HG02870 (cell line): ENCODE results near the gene EPN3.

Source experiments
- ATAC-seq: cut with Tn5 transposase; IDR thresholded peaks from one replicate; pipeline ENCODE4 v1.9.1; 2021; ENCODE audit warnings: mild to moderate bottlenecking, moderate library complexity; ENCODE audit not compliant: unreplicated experiment

The EPN3 gene

GRCh38 chr17:50565402-50566350, 33.1 kb downstream of the EPN3 start:
- no peak for ATAC-seq

DNA sequence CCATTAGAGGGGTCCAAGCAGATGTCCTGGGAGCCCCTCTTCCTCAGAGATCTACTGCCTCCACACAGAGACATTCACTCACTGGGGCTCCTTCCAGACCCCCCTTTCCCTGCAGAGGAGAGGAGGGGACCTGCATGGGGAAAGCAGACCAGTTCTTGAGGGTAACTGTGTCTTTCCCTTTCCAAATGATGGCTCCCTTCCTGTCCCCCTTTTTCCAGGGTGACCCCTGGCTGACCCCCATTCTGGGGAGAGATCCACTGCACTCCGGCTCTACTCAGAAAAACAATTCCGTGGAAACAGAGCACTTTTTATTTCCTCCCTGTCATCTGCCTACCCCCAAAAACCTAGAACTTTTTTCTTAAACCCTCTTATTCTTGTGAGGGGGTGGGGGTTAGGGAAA, 34.4 kb downstream of the EPN3 start:
- no peak for ATAC-seq

GRCh38 chr17:50568659-50569058, 36.1 kb downstream of the EPN3 start:
- no peak for ATAC-seq

DNA sequence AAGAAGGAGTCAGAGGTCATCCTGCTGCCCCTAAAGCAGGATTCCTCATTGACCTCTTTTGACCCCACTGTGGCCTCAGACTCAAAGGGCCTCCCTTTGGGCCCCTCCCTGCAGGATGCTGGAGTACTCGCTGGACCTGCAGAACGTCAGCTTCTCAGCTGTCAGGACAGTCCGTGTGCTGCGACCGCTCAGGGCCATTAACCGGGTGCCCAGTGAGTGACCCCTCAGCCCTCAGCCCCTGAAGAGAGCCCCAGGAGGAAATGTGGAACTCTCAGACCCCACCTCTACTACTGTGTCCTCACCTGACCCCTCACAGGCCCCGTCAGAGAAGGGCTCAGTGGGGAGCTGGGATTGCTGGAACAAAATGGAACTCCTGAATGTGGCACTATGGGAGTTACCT, 37.1 kb downstream of the EPN3 start:
- no peak for ATAC-seq

GRCh38 chr17:50570032-50570431, 37.5 kb downstream of the EPN3 start:
- no peak for ATAC-seq

DNA sequence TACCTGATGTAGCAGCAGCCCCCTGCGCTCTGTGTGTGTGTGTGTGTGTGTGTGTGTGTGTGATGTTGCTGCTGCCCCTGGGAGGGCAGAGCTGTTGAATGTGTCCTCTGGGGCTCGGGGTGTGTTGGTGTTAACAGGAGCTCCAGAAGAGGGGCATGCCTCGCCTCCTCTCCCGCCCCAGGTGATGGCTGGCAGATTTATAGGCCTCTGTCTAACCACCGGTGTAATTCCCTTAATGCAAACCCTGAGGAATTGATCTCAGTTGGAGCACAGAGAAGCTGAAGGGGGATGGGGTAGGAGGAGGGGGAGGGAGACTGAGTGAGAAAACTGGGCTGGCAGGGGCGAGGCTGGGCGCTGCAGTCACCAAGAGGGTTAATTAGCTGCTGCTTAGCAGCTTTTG, 38.0 kb downstream of the EPN3 start:
- ATAC-seq: no peak

DNA sequence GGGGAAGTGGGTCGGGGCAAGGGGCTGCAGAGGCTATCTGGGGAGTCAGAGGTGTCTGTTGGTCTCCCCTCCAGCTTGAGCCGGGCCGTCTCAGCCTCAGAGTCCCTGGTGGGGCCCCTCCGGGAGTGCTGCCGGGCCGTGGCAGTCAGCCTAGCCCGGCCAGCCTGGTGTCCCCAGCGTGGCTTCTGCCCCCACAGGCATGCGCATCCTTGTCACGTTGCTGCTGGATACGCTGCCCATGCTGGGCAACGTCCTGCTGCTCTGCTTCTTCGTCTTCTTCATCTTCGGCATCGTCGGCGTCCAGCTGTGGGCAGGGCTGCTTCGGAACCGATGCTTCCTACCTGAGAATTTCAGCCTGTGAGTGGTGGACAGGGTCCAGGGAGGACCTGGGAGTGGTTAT, 39.1 kb downstream of the EPN3 start:
- no peak for ATAC-seq

- ATAC-seq: no peak
Observed at GRCh38 chr17:50572541-50572940, 40.0 kb downstream of the EPN3 start.

DNA sequence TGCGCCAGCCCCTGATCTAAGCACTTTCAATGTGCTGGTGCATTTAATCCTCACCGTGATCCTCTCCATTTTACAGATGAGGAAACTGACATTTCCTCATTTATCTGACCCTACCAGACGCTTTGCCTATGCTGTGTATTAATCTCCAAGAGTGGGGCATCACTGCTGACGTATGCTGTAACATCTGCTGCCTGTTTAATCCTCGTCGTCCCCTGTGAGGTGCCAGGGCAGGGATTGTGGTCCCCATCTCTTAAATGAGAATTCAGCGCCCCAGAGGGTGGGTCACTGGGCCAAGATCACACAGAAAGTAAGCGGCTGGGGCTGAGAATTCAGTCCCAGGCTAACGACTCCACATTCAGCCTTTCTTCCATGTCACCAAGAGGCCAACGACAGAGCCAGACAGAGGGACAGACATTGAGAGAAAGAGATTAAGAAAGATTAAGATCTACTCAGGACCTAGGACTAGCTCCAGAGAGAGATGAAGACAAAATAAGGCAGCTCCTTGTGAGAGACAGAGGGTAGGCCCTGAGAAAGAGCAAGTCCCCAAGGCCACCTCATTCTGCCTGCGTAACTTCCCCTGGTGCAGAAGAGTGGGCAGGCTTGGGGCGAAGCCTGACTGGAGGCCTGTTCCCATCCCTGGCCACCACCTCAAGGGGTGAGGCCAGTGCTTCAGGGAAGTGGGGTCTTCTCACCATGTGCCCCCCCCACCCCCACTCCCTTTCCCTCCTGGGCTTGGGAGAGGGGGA, 41.5 kb downstream of the EPN3 start:
- no peak for ATAC-seq

GRCh38 chr17:50575581-50576210, 43.2 kb downstream of the EPN3 start:
- ATAC-seq: no peak

DNA sequence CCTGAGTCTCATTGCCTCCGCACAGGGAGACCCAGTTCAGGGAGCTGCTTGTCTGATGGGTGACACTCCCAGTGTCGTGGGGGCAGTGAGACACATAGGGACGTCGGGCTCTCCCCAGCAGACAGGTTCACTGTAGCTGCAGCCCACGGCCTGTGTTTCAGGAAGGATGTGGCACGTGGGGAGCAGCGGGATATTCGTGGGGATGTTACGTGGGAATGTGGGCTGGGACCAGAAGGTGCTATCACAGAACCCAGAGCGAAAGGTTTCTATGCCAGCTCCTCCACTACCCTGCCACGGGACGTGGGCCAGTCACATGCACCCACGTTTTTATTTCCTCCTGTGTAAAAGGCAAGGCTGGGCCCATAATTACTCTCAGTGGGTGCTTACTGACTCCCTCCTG, 44.3 kb downstream of the EPN3 start:
- ATAC-seq: no peak

- ATAC-seq: no peak
Observed at GRCh38 chr17:50577451-50577954, 45.0 kb downstream of the EPN3 start.

DNA sequence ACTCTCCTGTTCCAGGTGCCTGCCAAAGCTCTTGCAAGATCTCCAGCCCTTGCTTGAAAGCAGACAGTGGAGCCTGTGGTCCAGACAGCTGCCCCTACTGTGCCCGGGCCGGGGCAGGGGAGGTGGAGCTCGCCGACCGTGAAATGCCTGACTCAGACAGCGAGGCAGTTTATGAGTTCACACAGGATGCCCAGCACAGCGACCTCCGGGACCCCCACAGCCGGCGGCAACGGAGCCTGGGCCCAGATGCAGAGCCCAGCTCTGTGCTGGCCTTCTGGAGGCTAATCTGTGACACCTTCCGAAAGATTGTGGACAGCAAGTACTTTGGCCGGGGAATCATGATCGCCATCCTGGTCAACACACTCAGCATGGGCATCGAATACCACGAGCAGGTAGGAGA, 45.6 kb downstream of the EPN3 start:
- ATAC-seq: no peak

DNA sequence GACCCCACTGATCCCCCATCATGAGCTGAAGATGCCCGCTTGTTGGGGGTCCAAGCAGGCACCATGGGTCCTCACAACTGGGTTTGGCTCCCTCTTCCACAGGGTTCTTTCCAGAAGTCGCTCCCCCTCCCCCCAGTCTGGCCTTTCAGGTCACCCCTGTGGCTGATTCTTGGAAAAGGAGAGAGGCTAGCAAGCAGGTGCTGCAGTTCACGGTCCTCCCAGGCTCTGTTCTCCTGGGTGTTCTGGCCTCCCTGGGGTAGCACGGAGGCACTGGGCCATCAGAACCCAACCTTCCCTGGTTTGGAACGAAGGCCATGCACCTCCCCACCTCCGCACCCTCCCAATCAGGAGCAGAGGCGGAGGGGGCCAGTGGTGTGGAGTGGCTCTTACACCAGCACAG, 46.9 kb downstream of the EPN3 start:
- no peak for ATAC-seq

- no peak for ATAC-seq
Observed at GRCh38 chr17:50580646-50581045, 48.1 kb downstream of the EPN3 start.

- no peak for ATAC-seq
Observed at GRCh38 chr17:50581316-50581715, 48.8 kb downstream of the EPN3 start.

DNA sequence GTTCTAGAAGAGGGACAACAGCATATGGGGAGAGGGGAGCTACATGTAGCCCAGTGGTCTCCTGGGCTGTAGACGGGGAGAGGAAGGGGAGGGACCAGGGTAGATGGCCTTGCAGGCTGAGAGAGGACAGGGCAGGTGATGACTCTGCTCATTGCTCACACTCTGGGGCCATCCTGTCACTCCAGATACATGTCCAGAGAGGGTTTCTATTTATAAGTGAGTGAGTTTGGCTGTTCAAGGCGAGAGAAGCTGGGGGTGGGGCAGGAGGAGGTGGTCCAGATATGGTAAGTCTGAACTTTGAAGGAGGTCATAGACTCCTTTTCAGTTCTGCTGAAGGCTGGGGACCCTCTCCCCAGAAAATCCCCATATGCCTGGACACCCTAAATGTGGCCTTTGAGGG, 50.2 kb downstream of the EPN3 start:
- no peak for ATAC-seq

DNA sequence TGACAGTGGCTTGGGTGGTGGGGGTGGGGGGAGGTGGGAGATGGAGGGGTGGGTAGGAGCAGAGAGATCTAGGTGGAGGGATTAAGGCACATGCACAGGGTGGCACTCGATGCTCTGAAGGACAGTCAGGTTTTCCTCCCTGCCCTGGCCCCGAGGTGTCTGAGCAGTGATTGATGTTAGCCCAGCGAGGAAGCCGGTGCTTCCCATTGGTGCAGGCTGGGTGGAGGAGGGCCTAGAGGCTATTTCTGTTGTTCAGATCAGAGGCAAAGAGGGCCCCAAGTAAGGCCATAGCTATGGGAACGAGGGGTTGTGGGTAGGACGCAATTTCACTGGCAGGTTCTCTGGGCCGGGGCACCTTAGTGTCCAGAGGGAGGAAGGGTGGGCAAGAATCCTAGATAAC, 51.1 kb downstream of the EPN3 start:
- no peak for ATAC-seq

DNA sequence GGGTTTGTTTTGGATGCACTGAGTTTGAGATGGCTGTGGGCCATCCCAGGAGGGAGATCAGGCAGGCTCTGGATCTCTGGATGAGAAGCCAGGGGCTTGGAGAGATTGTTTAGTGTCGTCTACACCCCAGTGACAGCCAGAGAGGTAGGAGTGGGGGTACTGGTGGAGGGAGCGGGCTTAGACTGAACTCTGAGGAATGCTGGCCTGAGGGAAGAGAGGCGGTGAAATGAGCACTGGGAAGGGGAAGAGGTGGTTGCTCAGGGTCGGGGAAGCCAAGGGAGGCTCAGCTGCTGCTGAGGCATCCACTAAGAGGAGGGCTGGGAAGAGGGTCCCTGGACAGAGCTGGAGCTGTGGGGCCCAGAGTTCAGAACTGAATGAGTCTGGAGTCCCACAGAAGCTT, 51.6 kb downstream of the EPN3 start:
- ATAC-seq: no peak

- ATAC-seq: no peak
Observed at GRCh38 chr17:50584749-50585148, 52.2 kb downstream of the EPN3 start.

DNA sequence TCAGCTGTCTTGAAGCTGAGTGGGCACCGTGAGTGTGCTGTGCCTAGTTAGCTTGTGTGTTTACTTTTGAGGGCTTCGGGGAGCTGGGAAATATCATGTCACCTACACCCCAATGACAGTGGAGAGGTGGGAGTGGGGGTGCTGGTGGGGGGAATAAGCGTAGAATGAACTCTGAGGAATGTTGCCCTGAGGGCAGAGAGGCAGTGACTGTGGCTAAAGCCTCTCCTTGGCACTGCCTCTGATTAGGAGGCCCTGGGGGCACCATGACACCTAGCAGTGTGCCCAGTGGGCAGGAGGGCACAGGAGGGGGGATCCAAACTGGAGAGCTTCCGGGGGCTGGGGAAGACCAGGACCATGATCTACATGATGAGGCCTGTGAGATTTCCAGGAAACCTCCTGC, 52.8 kb downstream of the EPN3 start:
- ATAC-seq: no peak

DNA sequence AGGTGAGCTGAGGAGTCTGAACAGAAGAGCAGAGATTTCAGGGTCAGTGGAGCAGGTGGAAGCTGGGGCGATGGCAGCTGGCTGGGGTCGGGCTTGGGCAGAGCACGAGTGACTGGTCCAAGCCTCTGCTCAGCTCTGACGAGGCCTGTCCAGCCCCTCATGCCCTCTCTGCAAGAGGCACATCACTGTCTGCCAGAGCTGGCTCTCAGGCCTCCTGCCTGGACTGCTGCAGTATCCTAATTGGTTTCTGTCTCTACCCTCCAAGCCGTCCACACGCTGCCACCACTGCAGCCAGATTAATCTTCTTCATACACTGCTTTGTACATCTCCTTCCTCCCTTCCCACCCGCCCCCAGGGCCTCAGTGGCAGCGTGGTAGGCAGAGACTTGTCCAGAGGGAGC, 53.4 kb downstream of the EPN3 start:
- ATAC-seq: no peak
